ENCODE measurements around the gene ADGRD2. TPM values are rescaled to one million over a fixed set of nuclear protein-coding genes. Genes with fewer than 3 reads are reported as not detected.

ADGRD2 gene
- total RNA-seq, 1 experiment from 2014 or later: not detected

GRCh38 chr9:124439686-124440243 is 10.5 kb upstream of the ADGRD2 start:
- ChIA-PET POLR2A (no interaction called here), CTCF (no interaction called here)
- in situ Hi-C loops (cut with HindIII; ENCODE audit: low pct_unique_long_range_greater_than_20kb, low sequenced_read_pairs): no loop called here
- intact Hi-C loops (cut with micrococcal nuclease; ENCODE audit: unreplicated experiment): no loop called here
- TF ChIP-seq, protein P1, sequence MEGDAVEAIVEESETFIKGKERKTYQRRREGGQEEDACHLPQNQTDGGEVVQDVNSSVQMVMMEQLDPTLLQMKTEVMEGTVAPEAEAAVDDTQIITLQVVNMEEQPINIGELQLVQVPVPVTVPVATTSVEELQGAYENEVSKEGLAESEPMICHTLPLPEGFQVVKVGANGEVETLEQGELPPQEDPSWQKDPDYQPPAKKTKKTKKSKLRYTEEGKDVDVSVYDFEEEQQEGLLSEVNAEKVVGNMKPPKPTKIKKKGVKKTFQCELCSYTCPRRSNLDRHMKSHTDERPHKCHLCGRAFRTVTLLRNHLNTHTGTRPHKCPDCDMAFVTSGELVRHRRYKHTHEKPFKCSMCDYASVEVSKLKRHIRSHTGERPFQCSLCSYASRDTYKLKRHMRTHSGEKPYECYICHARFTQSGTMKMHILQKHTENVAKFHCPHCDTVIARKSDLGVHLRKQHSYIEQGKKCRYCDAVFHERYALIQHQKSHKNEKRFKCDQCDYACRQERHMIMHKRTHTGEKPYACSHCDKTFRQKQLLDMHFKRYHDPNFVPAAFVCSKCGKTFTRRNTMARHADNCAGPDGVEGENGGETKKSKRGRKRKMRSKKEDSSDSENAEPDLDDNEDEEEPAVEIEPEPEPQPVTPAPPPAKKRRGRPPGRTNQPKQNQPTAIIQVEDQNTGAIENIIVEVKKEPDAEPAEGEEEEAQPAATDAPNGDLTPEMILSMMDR (IDR thresholded peaks at IDR 0.05): no peak
- TF ChIP-seq, protein P2, sequence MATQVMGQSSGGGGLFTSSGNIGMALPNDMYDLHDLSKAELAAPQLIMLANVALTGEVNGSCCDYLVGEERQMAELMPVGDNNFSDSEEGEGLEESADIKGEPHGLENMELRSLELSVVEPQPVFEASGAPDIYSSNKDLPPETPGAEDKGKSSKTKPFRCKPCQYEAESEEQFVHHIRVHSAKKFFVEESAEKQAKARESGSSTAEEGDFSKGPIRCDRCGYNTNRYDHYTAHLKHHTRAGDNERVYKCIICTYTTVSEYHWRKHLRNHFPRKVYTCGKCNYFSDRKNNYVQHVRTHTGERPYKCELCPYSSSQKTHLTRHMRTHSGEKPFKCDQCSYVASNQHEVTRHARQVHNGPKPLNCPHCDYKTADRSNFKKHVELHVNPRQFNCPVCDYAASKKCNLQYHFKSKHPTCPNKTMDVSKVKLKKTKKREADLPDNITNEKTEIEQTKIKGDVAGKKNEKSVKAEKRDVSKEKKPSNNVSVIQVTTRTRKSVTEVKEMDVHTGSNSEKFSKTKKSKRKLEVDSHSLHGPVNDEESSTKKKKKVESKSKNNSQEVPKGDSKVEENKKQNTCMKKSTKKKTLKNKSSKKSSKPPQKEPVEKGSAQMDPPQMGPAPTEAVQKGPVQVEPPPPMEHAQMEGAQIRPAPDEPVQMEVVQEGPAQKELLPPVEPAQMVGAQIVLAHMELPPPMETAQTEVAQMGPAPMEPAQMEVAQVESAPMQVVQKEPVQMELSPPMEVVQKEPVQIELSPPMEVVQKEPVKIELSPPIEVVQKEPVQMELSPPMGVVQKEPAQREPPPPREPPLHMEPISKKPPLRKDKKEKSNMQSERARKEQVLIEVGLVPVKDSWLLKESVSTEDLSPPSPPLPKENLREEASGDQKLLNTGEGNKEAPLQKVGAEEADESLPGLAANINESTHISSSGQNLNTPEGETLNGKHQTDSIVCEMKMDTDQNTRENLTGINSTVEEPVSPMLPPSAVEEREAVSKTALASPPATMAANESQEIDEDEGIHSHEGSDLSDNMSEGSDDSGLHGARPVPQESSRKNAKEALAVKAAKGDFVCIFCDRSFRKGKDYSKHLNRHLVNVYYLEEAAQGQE (IDR thresholded peaks at IDR 0.05; ENCODE audit: insufficient read depth in 1 of 2, low read depth in 2 of 2, low read length in 1 of 2): no peak
- no peak for TF ChIP-seq POLR2AphosphoS5 (IDR thresholded peaks at IDR 0.05; ENCODE audit: low read depth, low read length)
- TF ChIP-seq SIN3A (IDR thresholded peaks at IDR 0.05; ENCODE audit: borderline replicate concordance, insufficient read depth, low read depth, low read length): no peak
- no peak for TF ChIP-seq TCF7L2 (IDR thresholded peaks at IDR 0.05; ENCODE audit: low read depth, low read length)
- Histone ChIP-seq H3K4me3 (ENCODE audit: low read depth in 2 of 2, low read length in 2 of 2) (no peak overlapping the region), H3K4me1 (ENCODE audit: control insufficient read depth, insufficient read depth, low read length) (no peaks in the 10 kb centered on the region), H3K36me3 (ENCODE audit: control insufficient read depth, insufficient read depth, low read length) (no peaks in the 10 kb centered on the region), H3K27ac (ENCODE audit: low read length) (no peak overlapping the region), H3K27me3 (ENCODE audit: control insufficient read depth, insufficient read depth, low read length) (no peaks in the 10 kb centered on the region), H3K9me3 (ENCODE audit: control insufficient read depth, insufficient read depth, low read depth, low read length) (no peaks in the 10 kb centered on the region)
- BruUV-seq (replicated peaks): no TSS peak
- DNase-seq (ENCODE audit: low read depth, low spot score) (no peak), ATAC-seq (no peak)

DNA sequence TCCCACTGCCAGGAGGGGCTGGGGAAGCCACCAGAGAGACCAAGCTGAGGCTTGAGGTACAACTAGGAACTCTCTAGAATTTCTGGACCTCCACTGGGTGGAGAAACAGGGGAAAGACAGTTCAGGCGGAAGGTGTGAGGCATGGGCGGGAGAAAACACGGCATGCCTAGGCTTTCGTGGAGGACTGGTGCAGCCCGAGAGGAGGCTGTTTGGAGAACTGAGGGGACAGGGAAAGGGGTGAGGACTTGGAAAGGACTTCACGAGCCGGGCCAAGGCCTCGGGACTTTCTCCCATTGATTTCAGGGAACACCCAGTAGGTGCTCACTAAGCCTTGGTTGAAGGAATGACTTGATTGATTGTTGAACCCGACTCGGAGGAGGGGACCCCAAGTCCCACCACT is 9.5 kb upstream of the ADGRD2 start:
- TF ChIP-seq TCF7L2 (IDR thresholded peaks at IDR 0.05; ENCODE audit: low read depth, low read length) (no peak), POLR2AphosphoS5 (IDR thresholded peaks at IDR 0.05; ENCODE audit: low read depth, low read length) (no peak), SIN3A (IDR thresholded peaks at IDR 0.05; ENCODE audit: borderline replicate concordance, insufficient read depth, low read depth, low read length) (no peak)
- TF ChIP-seq, protein P2 (IDR thresholded peaks at IDR 0.05; ENCODE audit: insufficient read depth in 1 of 2, low read depth in 2 of 2, low read length in 1 of 2): no peak
- TF ChIP-seq, protein P1 (IDR thresholded peaks at IDR 0.05): no peak
- ATAC-seq: no peak
- Histone ChIP-seq H3K4me3 (ENCODE audit: low read depth in 2 of 2, low read length in 2 of 2) (no peak overlapping the region), H3K27ac (ENCODE audit: low read length) (no peak overlapping the region), H3K36me3 (ENCODE audit: control insufficient read depth, insufficient read depth, low read length) (no peaks in the 10 kb centered on the region), H3K4me1 (ENCODE audit: control insufficient read depth, insufficient read depth, low read length) (no peaks in the 10 kb centered on the region), H3K27me3 (ENCODE audit: control insufficient read depth, insufficient read depth, low read length) (no peaks in the 10 kb centered on the region), H3K9me3 (ENCODE audit: control insufficient read depth, insufficient read depth, low read depth, low read length) (no peaks in the 10 kb centered on the region)
- no peak for DNase-seq (ENCODE audit: low read depth, low spot score)
- in situ Hi-C loops (cut with HindIII; ENCODE audit: low pct_unique_long_range_greater_than_20kb, low sequenced_read_pairs): no loop called here
- CTCF ChIA-PET: no interaction called here
- POLR2A ChIA-PET: no interaction called here
- no TSS peak for BruUV-seq (replicated peaks)
- intact Hi-C loops (cut with micrococcal nuclease; ENCODE audit: unreplicated experiment): no loop called here

Data from Panc1 (cell line).